ENCODE data around the gene SPAG7. TPM values are rescaled to one million over a fixed set of nuclear protein-coding genes. Genes with fewer than 3 reads are reported as not detected.

The SPAG7 gene, protein sequence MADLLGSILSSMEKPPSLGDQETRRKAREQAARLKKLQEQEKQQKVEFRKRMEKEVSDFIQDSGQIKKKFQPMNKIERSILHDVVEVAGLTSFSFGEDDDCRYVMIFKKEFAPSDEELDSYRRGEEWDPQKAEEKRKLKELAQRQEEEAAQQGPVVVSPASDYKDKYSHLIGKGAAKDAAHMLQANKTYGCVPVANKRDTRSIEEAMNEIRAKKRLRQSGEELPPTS
- 10 to 100 TPM; 60.5 to 70.1 TPM for total RNA-seq

DNA sequence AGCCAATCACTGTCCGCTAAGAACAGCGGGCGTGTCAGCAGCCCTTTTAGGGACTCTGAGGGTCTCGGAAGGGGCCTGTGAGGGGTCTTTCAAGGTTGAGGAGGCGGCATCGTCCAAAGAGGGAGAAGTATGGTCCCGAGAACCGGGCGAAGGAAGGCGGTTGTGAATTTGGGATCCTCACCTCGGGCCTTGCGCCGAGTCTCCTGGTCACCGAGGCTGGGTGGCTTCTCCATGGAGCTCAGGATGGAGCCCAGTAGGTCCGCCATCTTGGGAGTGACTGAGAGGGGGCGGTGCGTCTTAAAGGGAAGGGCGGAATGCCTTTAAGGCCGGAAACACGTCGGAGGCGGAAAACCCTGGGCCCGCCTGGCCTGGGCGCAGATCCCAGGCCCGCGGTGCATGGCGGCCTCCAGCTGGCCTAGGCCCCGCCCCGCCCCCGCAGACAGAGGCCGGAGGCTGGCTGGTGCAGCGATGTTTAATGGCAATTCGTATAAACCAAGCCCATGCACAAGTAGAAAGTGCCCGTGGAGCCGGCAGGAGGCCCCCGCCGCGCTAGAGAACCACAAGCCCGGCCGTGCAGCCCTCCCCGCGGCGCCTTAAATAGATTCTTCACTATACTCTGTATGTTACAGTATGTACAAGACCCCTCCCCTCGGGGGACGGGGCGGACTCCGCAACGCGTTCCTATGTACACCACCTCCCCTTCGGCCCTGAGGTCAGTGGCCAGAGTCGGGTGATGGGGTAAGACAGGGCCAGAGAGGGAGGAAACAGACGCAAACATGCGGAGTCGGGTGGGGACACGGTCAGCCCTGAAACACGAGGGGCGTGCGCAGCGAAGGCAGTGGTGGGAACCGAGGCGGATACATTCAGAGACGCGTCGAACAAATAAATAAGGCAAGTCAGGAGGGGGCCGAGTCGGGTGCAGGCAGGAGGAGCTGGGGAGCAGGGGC, at the start of gene SPAG7:
SPAG7 (minus strand) TSS at position 279 of the 947 bp plus-strand sequence; CDS start at position 266, 13 bp downstream.
- ATAC-seq = peak; percentile 73
- Mint-ChIP-seq H3K27me3 (no peaks in the 10 kb centered on the region), H3K4me3 (no peak within 1 kb of the TSS), H3K36me3 (peaks cover 39% of the 10 kb centered on the region), H3K9me3 (ENCODE audit: low read depth) (no peaks in the 10 kb centered on the region), H3K4me1 (peaks cover 36% of the 10 kb centered on the region), H3K27ac (no peak within 1 kb of the TSS)
- CTCF ChIA-PET = interaction anchor here (0.7 to 6.3 kb wide), 16 partner anchors 10 to 401 kb away, joined by 3 to 39 read pairs (median 7); partner anchors contain the start of genes CAMTA2, ENO3, PFN1 and RNF167
- peak; percentile 96 for DNase-seq

DNA sequence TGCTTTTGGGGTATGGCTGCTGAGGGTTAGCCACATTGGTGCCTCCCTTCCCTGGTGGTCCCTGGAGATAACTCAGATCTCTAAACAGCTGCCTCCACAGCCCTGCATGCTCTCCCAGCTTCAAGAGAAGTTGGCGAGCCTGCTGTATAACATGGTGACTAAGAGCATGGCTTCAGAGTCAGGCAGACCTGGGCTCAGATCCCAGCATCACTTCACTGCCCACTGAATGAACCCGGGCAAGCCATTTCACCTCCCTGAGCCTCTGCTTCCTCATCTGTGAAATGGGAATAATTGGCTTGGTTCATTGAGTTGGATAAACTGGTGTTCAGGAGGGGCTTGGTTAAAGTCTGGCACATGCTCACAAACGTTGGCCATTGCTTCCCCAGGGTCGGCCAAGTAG, 46.7 kb upstream of the SPAG7 start:
- H3K9me3 Mint-ChIP-seq (ENCODE audit: low read depth) = no peaks in the 10 kb centered on the region
- H3K27me3 Mint-ChIP-seq = no peaks in the 10 kb centered on the region
- CTCF ChIA-PET = no interaction called here
- no peak for DNase-seq
- no peak overlapping the region for H3K4me3 Mint-ChIP-seq
- H3K4me1 Mint-ChIP-seq = peaks cover 30% of the 10 kb centered on the region
- ATAC-seq = no peak
- peaks cover 21% of the 10 kb centered on the region for H3K36me3 Mint-ChIP-seq
- no peak overlapping the region for H3K27ac Mint-ChIP-seq

DNA sequence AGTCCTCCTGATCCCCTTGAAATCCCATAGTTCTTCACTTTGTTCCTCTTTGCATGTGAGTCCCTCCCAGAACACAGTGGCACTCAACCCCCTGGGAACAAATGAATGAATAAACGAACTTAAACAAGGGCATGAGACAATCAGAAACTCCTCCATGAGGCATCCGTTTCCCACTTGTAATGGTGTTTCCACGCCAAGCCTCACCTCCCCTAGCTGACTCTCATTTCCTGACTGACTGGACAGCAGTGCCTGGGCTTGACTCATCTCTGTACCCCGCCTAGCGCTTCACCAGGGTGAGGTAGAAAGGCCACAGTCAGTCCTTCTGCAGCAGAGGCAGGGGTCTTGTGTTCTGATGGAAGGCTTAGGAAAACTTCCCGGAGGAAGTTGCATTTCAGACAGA, 44.3 kb upstream of the SPAG7 start:
- Mint-ChIP-seq H3K27me3 (no peaks in the 10 kb centered on the region), H3K9me3 (ENCODE audit: low read depth) (no peaks in the 10 kb centered on the region), H3K4me3 (no peak overlapping the region), H3K36me3 (peaks cover 36% of the 10 kb centered on the region), H3K27ac (peak overlapping the region; percentile 69), H3K4me1 (peaks cover 21% of the 10 kb centered on the region)
- DNase-seq (peak; percentile 80), ATAC-seq (peak; percentile 86)
- CTCF ChIA-PET = interaction anchor here (1.6 to 1.9 kb wide), 3 partner anchors 21 to 31 kb away, joined by 3 to 5 read pairs (median 4); no protein-coding TSS in a partner anchor

DNA sequence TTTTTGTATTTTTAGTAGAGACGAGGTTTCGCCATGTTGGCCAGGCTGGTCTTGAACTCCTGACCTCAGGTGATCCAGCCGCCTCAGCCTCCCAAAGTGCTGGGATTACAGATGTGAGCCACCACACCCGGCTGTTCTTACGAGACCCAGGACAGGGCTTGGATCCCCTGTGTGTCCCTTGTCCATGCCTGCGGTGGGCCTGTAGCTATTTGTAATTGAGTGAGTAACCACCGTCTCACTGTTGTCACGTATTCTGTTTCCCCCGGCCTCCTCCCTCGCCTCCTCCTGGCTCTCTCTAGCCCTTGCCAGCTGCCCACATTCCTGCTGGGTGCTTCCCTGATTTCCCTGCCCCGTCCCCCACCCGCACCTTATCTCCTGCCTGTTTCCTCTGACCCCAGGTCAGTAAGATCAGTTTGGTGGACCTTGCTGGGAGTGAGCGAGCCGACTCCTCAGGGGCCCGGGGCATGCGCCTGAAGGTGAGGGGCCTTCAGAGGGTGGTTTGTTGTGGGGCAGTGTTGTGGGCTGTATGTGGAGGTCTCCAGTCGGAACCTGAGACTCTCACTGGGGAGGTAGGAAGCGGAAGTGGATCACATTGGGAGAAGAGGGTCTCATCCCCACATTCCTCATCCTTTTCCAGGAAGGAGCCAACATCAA, 35.7 kb upstream of the SPAG7 start:
- Mint-ChIP-seq H3K9me3 (ENCODE audit: low read depth) (no peaks in the 10 kb centered on the region), H3K36me3 (peaks cover 31% of the 10 kb centered on the region), H3K27me3 (no peaks in the 10 kb centered on the region), H3K4me3 (no peak overlapping the region), H3K27ac (no peak overlapping the region), H3K4me1 (peaks cover 10% of the 10 kb centered on the region)
- ATAC-seq = no peak
- no peak for DNase-seq
- CTCF ChIA-PET = no interaction called here

DNA sequence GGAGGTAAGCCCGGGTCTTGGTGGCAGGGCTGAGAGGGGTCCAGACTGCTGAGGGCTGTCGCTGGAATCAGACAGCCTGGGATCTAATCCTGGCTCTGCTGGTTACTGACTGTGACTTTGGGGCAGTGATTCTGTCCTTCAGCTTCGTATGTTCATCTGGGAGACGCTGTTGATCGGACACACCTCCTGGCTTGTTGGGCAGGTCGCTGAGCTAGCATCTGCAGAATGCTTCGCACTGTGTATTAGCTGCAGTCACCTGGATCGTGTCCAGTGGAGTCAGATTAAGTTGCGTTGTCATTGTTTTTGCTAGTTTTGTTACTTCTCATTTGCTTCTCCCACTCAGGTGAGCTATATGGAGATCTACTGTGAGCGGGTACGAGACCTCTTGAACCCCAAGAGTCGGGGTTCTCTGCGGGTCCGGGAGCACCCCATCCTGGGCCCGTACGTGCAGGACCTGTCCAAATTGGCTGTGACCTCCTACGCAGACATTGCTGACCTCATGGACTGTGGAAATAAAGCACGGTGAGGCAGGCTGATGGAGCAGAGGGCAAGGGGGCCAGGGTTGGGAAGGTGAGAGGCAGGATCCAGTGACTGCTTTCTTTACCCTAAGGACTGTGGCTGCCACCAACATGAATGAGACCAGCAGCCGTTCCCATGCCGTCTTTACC, 34.6 kb upstream of the SPAG7 start:
- CTCF ChIA-PET = interaction anchor here (0.6 kb wide), 1 partner anchor 41 kb away, joined by 3 read pairs; no protein-coding TSS in a partner anchor
- H3K4me3 Mint-ChIP-seq = no peak overlapping the region
- H3K36me3 Mint-ChIP-seq = peaks cover 22% of the 10 kb centered on the region

DNA sequence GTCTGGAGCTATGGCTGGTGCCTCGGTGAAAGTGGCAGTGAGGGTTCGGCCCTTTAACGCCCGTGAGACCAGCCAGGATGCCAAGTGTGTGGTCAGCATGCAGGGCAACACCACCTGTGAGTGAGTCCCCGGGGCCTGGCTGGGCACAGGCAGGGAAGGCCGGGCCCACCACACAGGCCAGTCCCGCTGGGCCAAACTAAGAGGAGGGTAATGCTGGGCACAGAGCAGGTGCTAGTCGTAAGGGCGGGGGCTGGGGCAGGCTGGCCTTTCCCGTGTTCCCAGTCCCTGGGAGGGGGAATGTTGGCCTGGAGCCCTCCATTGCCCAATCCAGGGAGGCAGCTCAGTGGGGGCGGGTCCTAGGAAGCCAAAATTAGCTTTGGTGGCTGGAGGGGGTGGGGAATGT, 32.6 kb upstream of the SPAG7 start:
- ATAC-seq (no peak), DNase-seq (no peak)
- Mint-ChIP-seq H3K4me3 (no peak overlapping the region), H3K4me1 (peaks cover 14% of the 10 kb centered on the region), H3K27me3 (no peaks in the 10 kb centered on the region), H3K36me3 (peaks cover 13% of the 10 kb centered on the region), H3K27ac (no peak overlapping the region), H3K9me3 (ENCODE audit: low read depth) (no peaks in the 10 kb centered on the region)
- CTCF ChIA-PET = interaction anchor here (1.1 to 1.3 kb wide), 2 partner anchors 13 to 20 kb away, joined by 4 to 5 read pairs; partner anchors contain the start of gene CAMTA2

More for the DNA sequence above, 34.6 kb upstream of the SPAG7 start:
- Mint-ChIP-seq H3K4me1 (peaks cover 10% of the 10 kb centered on the region), H3K27me3 (no peaks in the 10 kb centered on the region), H3K27ac (no peak overlapping the region), H3K9me3 (ENCODE audit: low read depth) (no peaks in the 10 kb centered on the region)
- DNase-seq (no peak), ATAC-seq (no peak)

DNA sequence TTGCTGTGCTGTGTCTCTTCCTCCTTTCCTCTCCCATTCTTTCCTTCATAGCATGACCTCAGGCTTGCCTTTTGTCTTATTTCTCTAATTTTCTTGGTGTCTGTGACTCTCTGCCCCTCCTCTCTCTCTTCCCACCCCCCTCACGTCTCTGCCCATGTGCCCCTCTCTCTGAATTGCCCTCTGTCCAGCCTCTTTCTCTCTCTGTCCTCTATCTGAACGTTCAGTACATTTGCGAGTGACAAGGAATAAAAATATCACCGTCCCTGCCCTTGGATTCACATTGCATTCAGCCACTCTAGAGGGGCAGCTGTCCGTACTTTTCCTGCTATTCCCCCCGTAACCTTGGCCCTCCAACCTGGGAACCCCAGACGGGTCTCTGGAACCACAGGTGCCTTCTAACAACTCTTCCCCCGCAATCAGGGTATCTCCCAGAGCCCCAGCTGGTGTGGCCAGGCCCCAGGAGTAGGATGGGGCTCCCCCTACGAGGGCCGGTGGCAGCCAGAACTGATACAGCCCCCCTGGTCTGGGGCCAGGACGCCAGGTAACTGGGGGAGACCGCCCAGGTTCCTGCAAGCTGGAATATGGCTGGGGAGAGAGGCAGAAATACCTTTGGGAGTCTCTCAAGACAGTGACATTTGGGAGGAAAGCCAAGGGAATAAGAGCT, 31.9 kb upstream of the SPAG7 start:
- no peak for DNase-seq
- CTCF ChIA-PET = interaction anchor here (1.3 kb wide), 2 partner anchors 12 to 19 kb away, joined by 3 to 5 read pairs; partner anchors contain the start of gene CAMTA2
- Mint-ChIP-seq H3K27ac (no peak overlapping the region), H3K9me3 (ENCODE audit: low read depth) (no peaks in the 10 kb centered on the region), H3K4me1 (peaks cover 16% of the 10 kb centered on the region), H3K4me3 (peak overlapping the region; percentile 79), H3K27me3 (no peaks in the 10 kb centered on the region), H3K36me3 (peaks cover 8% of the 10 kb centered on the region)
- no peak for ATAC-seq

DNA sequence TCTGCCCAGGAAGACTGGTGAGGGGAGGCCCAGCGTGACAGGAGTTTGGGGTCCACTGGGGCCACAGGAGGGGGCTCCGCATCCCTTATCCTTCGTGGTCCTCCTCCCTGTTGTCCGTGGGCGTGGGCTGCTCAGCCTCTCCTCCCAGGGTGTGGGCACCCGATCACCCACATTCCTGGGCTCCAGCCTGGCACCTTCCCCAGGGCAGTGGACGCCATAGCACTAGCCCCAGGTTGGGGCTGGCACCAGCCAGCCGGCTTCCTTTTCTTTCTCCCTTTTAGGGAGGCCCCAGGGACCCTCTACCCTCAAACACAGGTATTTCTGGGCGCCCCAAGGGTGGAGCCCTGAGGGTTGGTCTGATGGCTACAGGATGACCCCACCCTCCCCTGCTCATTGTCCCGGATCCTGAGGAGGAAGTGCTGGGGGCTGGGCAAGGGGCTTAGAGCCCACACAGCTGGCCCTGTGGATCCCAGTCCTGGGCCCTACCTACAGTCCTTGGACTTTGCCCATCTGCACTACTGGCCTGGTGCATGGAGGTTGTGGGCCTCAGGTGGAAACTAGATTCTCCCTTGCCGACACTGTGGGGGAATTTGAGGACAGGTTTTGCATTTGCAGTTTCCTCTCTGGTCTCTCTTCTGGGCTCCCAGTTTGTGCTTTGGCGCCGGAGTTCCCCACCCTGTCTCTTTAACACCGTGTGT, 31.3 kb upstream of the SPAG7 start:
- Mint-ChIP-seq H3K4me3 (peak overlapping the region; percentile 79), H3K27ac (no peak overlapping the region), H3K27me3 (no peaks in the 10 kb centered on the region), H3K4me1 (peaks cover 16% of the 10 kb centered on the region), H3K9me3 (ENCODE audit: low read depth) (no peaks in the 10 kb centered on the region), H3K36me3 (peaks cover under 1% of the 10 kb centered on the region)
- CTCF ChIA-PET = interaction anchor here (1.3 to 2.3 kb wide), 4 partner anchors 11 to 63 kb away, joined by 3 to 9 read pairs (median 6); partner anchors contain the start of gene CAMTA2
- DNase-seq (no peak), ATAC-seq (no peak)

DNA sequence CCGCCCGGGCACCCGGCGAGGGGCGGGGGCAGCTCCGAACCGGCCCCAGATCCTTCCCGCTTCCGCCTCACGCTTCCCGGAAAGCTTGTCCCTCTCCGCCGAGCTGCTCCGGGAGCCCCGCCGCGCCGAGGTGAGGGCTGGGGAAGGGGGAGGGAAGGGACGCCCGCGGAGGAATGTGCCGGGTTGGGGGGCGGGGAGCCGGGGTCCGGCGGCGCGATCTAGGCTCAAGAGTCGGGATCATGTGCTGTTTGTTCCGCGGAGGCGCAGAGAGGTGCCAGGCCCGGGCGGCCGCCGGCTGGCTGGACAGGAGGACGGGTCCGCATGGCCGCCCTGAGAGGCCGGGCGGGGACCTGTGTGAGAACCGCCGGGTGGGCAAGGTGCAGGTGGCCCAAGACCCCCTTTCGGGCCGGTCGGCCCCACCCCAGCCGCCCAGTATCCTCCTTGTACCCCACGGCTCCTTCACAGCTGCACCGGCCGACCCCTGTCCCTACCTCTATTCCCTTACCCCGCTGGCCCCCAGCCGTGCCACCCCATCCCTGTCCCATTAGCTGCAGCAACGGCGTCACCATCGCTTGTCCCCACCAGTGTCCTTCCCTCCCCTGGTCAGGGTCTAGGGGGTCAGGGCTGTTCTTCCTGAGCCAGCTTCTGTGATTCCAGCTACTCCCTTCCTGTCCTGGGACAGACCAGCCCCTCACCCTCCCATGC, 30.6 kb upstream of the SPAG7 start:
- CTCF ChIA-PET = interaction anchor here (0.9 to 2.3 kb wide), 8 partner anchors 10 to 89 kb away, joined by 3 to 26 read pairs (median 4); partner anchors contain the start of genes CAMTA2, RNF167 and SLC25A11
- ATAC-seq = no peak
- peak overlapping the region; percentile 79 for H3K4me3 Mint-ChIP-seq
- no peaks in the 10 kb centered on the region for H3K36me3 Mint-ChIP-seq
- no peak overlapping the region for H3K27ac Mint-ChIP-seq
- H3K27me3 Mint-ChIP-seq = no peaks in the 10 kb centered on the region
- peaks cover 16% of the 10 kb centered on the region for H3K4me1 Mint-ChIP-seq
- H3K9me3 Mint-ChIP-seq (ENCODE audit: low read depth) = no peaks in the 10 kb centered on the region
- DNase-seq = peak; percentile 52

DNA sequence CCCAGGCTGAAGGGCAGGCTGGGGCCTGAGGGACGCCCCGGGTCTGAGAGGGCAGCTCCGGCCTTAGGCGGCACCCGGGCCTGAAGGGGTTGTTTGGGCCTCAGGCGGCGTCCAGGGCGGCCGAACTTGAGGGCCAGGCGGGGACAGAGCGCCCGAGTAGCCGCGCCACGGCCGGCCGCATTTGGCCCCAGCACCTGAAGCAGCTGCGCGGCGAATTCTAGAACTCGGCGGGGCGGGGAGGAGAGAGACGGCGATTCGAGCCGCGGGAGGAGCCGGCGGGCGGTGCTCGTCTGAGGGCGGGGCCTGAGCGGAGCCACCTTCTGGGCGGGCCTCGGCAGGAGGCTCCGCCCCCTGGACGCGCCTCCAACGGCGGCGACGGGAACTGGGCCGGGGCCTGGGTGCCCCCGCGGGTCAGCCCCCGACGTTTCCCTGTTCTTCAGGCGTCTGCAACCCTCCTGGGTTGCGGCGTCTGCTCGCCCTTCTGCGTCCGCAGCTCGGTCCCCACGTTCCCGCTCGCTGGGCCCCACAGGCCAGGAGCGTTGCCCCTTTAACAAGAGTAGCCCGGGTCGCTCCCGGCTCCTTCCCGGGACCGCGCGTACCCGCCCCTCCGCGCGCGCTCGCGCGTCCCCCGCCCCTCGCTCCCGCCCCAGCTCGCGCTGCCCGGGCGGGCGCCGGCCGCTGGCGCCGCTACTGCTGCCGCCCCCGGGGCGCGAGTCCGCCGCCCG, 29.8 kb upstream of the SPAG7 start, which contains the start of the genes INCA1 and KIF1C:
INCA1 (minus strand) TSS at position 221 of the 725 bp plus-strand sequence. CDS start 3,085 bp downstream, outside the sequence.
KIF1C (plus strand) TSS at position 649 of the 725 bp plus-strand sequence. CDS start 2,297 bp downstream, outside the sequence.
- ATAC-seq (peak; percentile 94), DNase-seq (peak; percentile 94)
- Mint-ChIP-seq H3K4me3 (peak within 1 kb of the TSS; percentile 79), H3K9me3 (ENCODE audit: low read depth) (no peaks in the 10 kb centered on the region), H3K27me3 (no peaks in the 10 kb centered on the region), H3K4me1 (peaks cover 16% of the 10 kb centered on the region), H3K27ac (peak within 1 kb of the TSS; percentile 72), H3K36me3 (no peaks in the 10 kb centered on the region)
- CTCF ChIA-PET = interaction anchor here (0.9 to 2.3 kb wide), 8 partner anchors 10 to 88 kb away, joined by 3 to 26 read pairs (median 4); partner anchors contain the start of genes CAMTA2, RNF167 and SLC25A11
